ENCODE results near the gene KATNAL2. TPM values are rescaled to one million over a fixed set of nuclear protein-coding genes. Genes with fewer than 3 reads are reported as not detected.
"Not testable (repeated sequence)": the region's sequence is repeated elsewhere in the genome, so short reads cannot be mapped to it uniquely, and the experiment has no call there.

KATNAL2 gene
- polyA plus RNA-seq, 3 donors: 9.5 to 13.3 (median 12.6) TPM

DNA sequence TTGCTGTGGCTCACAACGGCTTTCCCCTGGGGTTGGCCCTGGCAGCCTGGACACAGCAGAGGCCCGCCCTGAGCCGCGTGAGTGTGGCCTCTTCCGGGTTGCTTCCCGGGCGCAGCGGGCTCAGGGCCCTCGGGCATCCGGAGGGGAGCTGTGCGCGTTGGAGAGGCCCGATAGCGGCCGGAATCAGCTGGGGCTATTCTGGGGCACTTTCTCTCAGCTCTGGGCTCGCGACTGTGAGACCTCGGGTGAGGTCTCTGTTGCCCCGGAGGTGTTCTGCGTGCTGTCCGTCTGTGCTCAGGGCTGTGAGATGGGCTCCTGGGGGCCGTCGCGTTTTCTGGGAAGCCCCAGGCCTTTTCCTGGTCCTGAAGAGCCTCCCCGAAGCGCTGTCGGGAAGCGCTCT lies 117.2 kb downstream of the KATNAL2 start:
- DNase-seq: not testable (repeated sequence)

DNA sequence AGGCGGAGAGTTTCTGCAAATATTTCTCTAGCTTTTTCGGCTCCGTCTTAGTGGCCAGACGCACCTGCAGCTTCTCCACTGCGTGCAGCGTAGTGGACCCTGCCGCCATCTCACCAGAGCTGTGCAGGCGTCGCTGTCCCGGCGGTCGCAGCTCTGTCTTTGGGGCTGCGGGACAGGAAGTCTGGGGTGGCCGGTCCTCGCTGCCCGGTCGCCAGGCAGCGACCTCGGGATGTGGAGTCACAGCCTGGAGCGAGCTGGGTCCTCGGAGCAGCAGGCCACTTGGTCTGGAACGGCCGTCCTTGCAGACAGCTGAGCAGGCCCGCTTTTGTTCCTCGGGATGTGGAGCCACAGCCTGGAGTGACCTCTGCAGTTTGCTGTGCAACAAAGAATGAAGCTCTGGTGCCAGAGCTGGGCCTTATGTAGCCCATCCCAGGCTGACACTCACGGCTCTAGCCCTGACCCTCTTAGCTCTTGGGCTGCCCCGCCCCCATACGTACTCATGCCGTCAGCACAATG lies 117.8 kb downstream of the KATNAL2 start, which contains the start of gene ELOA2:
Gene ELOA2, minus strand, starts transcription at position 466 of the 516 bp plus-strand sequence. Its CDS starts 357 bp downstream, at position 109.
- DNase-seq: no peak

DNA sequence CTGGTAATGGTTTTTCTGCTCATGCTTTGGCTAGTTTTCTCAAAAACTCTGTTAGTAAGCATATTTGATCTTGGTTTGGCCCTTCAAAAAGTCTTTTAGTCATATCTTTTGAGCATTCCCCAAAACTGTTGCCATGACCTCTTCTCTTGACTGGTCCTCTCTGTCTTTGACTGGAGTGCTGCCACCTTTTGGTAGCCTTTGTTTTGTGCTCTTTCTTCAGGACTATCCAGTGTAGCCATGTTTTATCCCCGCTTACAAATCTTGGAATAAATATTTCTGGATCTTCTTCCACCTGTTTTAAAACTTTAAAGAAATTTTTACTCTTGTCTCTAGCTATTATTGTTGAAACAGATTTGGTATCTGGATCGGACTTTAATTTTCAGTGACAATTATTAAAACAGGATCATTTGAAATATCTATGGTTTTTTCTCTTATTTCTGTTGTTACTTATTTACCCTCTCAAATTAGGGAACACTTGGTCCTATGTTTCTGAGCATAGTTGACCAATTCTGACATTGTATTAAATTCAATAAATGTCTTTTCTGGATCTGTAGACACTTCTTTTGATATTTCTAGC lies 119.0 kb downstream of the KATNAL2 start:
- DNase-seq: peak; percentile 5

DNA sequence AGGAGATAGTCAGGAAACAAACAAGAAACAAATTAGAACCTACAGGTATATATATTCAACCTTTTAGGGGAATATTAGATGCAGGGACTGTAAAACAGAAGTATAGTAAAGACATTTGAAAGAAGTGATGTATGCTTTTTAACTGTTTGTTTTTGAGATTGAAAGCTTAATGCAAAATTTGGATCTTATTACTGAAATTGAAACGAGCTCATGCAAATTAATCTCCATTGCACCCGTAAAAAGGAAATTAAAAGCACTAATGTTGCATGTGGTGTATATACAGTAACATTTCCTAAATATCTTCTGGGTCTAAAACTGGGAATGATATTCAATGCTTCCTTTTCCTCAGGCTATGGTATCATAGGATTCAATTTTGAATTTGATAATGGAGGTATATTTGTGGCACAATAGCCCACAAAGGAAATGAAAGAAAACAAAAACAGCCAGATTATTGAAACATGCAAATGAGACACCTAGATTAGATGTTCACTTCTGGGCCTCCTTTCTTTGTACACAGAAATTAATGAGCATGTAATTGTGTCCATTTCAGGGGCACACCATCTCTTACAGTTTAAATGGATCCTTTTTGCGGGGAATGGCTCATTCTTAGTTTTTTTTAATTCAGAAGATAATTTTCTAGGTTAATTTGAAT lies 119.7 kb downstream of the KATNAL2 start:
- DNase-seq: no peak

GRCh38 chr18:47040982-47041381 lies 123.6 kb downstream of the KATNAL2 start:
- no peak for DNase-seq

GRCh38 chr18:47050468-47050867 lies 133.1 kb downstream of the KATNAL2 start:
- peak; percentile 22 for DNase-seq

DNA sequence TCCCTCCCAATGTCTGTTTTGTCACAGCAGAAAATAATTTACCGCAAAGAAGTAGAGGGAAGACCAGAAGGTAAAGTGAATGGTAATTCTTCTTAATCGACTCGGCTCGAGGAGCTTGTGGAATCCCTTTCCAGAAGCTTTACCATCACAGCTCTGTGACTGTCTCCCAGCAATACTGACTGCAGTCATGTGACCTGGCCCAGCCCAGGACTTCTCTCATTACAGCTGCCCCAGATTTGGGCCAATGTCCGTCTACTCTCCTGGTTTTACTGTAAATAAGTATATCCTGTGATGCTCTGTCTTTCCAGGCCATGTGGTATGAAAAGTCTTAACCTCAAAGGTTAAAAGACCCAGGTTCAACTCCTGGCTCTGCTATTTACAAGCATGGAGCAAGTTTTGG lies 137.0 kb downstream of the KATNAL2 start:
- DNase-seq: no peak

- DNase-seq: no peak
Measured at GRCh38 chr18:47062471-47062870, 145.1 kb downstream of the KATNAL2 start.

DNA sequence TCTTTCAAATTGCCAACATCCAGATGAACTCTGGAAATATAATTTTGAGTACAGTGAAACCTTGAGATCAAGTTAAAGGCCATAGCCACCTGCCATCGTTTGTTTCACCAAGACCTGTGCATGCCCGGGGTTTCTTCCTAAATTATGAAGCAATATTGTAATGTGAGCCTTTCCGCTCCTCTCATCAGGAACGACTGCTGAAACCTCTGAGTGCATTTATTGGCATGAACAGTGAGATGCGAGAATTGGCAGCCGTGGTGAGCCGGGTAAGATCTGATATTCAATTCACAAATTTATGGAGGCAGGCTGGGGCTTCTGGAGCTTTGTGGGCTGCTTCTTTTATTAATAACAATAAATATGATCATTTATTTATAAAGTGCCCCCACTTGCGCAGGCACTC lies 145.7 kb downstream of the KATNAL2 start:
- no peak for DNase-seq

- no peak for DNase-seq
Measured at GRCh38 chr18:47067648-47068047, 150.2 kb downstream of the KATNAL2 start.

GRCh38 chr18:47075098-47075883 lies 157.9 kb downstream of the KATNAL2 start:
- no peak for DNase-seq

GRCh38 chr18:47077111-47077510 lies 159.7 kb downstream of the KATNAL2 start:
- DNase-seq: no peak

DNA sequence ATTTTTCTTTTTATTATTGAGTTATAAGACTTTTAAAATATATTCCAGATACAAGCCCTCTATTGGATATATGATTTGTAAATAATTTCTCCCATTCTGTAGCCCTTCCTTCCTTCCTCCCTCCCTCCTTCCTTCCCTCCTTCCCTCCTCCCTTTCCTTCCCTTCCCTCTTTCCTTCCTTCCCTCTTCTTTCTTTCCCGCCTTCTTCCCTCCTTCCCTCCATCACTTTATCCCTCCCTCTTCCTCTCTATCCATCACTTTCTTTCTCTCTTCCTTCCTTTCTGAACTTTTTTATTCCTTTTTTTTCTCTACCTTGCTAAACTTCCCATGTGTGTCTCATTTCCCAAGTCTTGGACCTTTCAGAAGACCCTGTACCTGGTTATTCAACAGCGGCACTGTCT lies 163.5 kb downstream of the KATNAL2 start:
- no peak for DNase-seq

DNA sequence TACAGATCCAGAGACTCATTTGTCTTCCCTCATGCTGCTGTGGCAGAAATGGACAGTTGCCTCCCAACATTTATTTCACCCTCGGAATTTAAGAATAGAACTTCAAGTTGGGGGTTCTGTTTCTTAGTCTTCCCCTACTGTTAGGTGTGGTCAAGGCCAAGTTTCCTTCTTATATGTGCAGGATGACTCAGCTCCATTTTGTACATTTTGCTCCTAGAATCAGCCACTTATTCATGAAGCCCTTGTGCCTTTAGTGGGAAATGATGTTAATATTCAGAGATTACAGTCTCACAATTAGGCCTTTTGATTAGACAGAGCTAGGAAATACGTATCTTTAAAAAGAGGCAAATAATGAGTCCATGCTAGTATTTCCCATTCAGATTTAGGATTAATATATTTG lies 164.2 kb downstream of the KATNAL2 start:
- DNase-seq: no peak

GRCh38 chr18:47087676-47088075 lies 170.3 kb downstream of the KATNAL2 start:
- DNase-seq: no peak

GRCh38 chr18:47095810-47096209 lies 178.4 kb downstream of the KATNAL2 start:
- DNase-seq: no peak

- DNase-seq: peak; percentile 45
Measured at GRCh38 chr18:47100212-47100831, 182.9 kb downstream of the KATNAL2 start.

DNA sequence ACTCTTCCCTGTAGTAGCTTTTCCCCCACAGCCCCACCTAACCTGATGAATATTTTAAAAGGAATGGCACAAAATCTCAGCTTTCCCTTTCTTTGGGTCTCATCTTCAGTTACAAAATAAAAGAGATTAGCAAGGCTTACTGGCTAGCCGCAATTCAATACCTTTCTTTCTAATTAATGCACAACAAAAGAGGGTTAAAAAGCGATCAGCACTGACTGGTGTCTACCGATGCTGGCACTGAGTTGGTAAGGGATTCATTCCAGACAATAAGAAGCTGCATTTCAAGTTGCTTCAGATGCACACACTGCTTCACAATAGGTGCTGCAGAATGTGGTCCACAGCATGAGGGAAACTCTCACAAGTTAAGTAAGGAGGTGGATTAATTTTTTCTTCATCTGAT lies 191.0 kb downstream of the KATNAL2 start:
- DNase-seq: no peak

DNA sequence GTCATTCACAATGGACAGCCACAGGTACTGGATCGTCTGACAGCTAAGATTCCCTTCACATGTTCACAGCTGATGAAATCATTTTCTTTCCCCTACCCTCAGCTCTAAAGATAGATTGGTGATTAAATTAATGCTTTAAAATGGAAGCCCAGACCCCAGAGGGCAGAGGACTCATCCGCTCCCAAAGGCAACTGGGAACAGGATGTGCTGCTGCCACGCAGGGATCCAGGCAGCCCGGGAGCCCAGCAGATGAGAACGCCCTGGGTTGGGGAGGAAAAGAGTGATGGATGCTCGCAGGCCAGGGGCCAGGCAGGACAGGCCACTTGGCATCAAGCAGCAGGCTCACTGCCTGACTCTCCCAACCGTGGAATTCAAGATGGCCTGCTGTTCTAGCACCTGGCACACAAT lies 191.6 kb downstream of the KATNAL2 start:
- DNase-seq: no peak

DNA sequence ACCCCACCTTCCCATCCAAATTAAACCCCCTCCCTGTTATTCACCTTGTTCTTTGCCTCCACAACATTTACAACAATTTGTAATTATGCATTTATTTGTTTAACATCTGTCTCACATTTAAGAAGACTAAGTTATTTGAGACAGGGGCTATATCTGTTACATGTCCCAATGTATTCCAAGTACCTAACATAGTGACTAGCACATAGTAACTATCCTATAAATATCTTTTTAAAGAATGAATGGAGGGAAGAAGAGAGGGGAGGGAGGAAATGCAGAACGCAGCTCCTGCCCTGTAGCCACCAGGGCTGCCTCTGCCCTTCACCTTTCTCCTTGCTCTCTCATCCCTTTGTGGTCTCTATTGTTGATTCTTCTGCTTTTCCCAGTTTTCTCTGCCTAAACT lies 192.3 kb downstream of the KATNAL2 start:
- no peak for DNase-seq

- no peak for DNase-seq
Measured at GRCh38 chr18:47110492-47111274, 193.3 kb downstream of the KATNAL2 start.
